ENCODE results near the gene PLXNA4. TPM values are rescaled to one million over a fixed set of nuclear protein-coding genes. Genes with fewer than 3 reads are reported as not detected.

The PLXNA4 gene
- total and polyA plus RNA-seq, 2 experiments from 2014 or later: 7.3 to 33.3 TPM

DNA sequence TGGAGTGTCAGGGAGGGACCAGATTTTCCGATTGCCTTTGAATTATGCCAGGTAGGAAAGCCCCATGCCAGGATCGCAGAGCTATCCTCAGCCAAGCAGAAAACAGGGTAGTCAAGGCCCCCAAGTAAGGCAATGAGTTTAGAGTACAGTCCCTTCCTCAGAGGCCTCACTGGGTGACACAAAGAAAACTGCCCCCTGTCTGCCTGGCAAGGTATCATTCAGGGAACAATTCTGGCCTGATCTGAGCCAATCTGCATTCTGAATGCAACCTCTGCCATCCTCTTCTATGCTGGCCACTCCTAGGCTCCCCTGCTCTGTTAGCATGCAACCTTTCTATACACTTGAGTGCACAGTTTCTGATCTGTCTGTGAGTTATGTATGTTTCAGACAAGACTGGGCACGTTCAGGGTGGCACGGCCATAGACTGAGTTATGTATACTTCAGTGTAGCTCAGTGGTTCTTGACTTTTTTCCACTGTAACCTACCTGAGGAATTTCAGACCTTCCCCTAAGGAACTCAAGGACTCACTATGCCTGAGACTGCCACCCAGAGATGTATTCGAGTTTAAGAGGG lies 336.8 kb downstream of the PLXNA4 start:
- Histone ChIP-seq H3K27ac (no peak overlapping the region), H3K9me3 (ENCODE audit: low read depth) (no peaks in the 10 kb centered on the region), H3K27me3 (no peaks in the 10 kb centered on the region), H3K4me3 (no peak overlapping the region), H3K36me3 (no peaks in the 10 kb centered on the region), H3K4me1 (ENCODE audit: low read depth) (peaks cover 20% of the 10 kb centered on the region)
- TF ChIP-seq, protein P1, sequence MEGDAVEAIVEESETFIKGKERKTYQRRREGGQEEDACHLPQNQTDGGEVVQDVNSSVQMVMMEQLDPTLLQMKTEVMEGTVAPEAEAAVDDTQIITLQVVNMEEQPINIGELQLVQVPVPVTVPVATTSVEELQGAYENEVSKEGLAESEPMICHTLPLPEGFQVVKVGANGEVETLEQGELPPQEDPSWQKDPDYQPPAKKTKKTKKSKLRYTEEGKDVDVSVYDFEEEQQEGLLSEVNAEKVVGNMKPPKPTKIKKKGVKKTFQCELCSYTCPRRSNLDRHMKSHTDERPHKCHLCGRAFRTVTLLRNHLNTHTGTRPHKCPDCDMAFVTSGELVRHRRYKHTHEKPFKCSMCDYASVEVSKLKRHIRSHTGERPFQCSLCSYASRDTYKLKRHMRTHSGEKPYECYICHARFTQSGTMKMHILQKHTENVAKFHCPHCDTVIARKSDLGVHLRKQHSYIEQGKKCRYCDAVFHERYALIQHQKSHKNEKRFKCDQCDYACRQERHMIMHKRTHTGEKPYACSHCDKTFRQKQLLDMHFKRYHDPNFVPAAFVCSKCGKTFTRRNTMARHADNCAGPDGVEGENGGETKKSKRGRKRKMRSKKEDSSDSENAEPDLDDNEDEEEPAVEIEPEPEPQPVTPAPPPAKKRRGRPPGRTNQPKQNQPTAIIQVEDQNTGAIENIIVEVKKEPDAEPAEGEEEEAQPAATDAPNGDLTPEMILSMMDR (IDR thresholded peaks at IDR 0.05; ENCODE audit: low read depth, low read length): no peak
- no peak for DNase-seq (ENCODE audit: low read depth in 1 of 2, low spot score in 1 of 2)

DNA sequence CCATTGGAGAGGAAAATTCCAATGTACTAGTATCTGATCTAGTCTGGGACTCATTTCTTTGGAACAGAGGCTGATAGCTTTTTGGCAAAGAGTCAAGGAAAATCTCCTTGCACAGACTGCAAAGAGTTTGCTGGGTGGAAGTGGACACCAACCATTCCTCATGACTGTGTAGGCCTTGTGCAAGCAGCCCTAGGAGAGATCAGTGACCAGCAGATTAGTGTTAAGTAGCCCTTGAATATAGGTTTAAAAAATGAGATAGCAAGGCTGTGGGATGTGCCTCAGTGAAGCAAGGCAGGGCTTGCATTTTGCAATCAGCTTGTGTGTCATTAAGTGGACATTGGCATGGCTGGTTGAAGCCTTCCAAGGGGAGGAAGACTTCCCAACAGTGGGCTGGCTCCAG lies 341.6 kb downstream of the PLXNA4 start:
- Histone ChIP-seq H3K27ac (no peak overlapping the region), H3K4me3 (no peak overlapping the region), H3K4me1 (ENCODE audit: low read depth) (peaks cover 22% of the 10 kb centered on the region), H3K36me3 (no peaks in the 10 kb centered on the region), H3K27me3 (no peaks in the 10 kb centered on the region), H3K9me3 (ENCODE audit: low read depth) (no peaks in the 10 kb centered on the region)
- TF ChIP-seq, protein P1 (IDR thresholded peaks at IDR 0.05; ENCODE audit: low read depth, low read length): no peak
- peak in 1 of 2 donors; percentile 82 for DNase-seq (ENCODE audit: low read depth in 1 of 2, low spot score in 1 of 2)

DNA sequence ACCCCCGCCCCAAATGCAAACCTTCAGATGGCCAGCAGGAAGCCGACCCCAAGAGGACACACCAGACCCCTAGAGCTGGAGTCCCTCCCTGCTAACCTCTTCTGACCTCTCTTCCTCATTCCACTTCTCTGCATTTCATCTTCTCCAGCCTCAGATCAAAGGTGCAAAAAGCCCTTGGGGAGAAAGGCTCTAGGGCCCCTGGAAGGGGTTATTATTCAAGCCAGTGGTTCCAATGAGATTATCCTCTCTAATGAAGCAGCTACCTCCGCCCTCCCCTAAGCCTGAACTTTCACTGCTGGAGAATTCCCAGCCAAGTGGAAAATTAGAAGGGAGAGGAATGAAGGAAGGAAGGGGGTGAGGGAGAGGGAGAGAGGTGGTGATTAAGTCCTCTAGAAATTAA lies 343.9 kb downstream of the PLXNA4 start:
- Histone ChIP-seq H3K9me3 (ENCODE audit: low read depth) (no peaks in the 10 kb centered on the region), H3K36me3 (no peaks in the 10 kb centered on the region), H3K27ac (peak overlapping the region; percentile 10), H3K4me1 (ENCODE audit: low read depth) (peaks cover 29% of the 10 kb centered on the region), H3K27me3 (no peaks in the 10 kb centered on the region), H3K4me3 (no peak overlapping the region)
- TF ChIP-seq, protein P1 (IDR thresholded peaks at IDR 0.05; ENCODE audit: low read depth, low read length): no peak
- DNase-seq (ENCODE audit: low read depth in 1 of 2, low spot score in 1 of 2): no peak

DNA sequence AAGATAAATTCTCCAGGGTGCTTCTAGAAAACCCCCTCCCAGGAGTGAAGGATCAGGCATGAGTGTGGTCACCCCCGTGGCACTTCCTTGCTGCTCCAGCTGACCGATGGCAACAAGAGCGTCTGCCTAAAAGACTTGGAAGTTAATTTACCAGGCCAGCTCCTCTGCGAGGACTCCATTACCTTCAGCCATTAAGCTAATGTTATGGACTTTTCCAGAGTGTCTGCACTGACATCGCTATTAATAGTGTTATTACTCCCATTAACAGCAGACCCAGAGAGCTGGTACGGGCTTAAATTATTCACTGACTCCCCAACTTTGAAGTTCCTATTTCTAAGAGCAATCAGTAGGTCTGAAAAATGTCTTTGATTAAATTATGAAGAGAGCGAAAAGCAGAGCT lies 345.8 kb downstream of the PLXNA4 start:
- TF ChIP-seq, protein P1 (IDR thresholded peaks at IDR 0.05; ENCODE audit: low read depth, low read length): no peak
- H3K36me3 ChIP-seq: no peaks in the 10 kb centered on the region
- H3K4me1 ChIP-seq (ENCODE audit: low read depth): peaks cover 36% of the 10 kb centered on the region
- no peak overlapping the region for H3K4me3 ChIP-seq
- H3K9me3 ChIP-seq (ENCODE audit: low read depth): no peaks in the 10 kb centered on the region
- no peak overlapping the region for H3K27ac ChIP-seq
- DNase-seq (ENCODE audit: low read depth in 1 of 2, low spot score in 1 of 2): no peak
- H3K27me3 ChIP-seq: no peaks in the 10 kb centered on the region

DNA sequence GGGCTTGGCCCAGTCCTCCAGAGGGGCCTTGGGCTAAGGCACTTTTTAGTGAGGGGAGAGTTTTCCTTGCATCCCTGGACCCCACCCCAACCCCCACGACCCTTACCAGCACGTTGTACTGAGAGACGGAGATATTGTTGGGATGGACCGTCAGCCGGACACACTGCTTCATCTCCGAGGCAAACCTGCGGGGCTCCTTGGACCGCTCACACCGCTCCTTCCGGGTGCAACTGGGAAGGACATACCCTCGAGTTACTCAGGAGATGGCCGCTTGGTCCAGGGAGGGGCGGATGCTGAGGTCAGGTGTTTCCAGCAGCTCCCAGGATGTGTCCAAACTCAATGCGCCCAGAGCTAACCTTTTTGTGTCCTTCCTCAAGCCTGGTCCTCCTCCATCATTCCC lies 348.0 kb downstream of the PLXNA4 start:
- H3K4me3 ChIP-seq: no peak overlapping the region
- DNase-seq (ENCODE audit: low read depth in 1 of 2, low spot score in 1 of 2): no peak
- no peaks in the 10 kb centered on the region for H3K36me3 ChIP-seq
- H3K27ac ChIP-seq: no peak overlapping the region
- TF ChIP-seq, protein P1 (IDR thresholded peaks at IDR 0.05; ENCODE audit: low read depth, low read length): no peak
- H3K27me3 ChIP-seq: no peaks in the 10 kb centered on the region
- H3K9me3 ChIP-seq (ENCODE audit: low read depth): no peaks in the 10 kb centered on the region
- peaks cover 41% of the 10 kb centered on the region for H3K4me1 ChIP-seq (ENCODE audit: low read depth)

DNA sequence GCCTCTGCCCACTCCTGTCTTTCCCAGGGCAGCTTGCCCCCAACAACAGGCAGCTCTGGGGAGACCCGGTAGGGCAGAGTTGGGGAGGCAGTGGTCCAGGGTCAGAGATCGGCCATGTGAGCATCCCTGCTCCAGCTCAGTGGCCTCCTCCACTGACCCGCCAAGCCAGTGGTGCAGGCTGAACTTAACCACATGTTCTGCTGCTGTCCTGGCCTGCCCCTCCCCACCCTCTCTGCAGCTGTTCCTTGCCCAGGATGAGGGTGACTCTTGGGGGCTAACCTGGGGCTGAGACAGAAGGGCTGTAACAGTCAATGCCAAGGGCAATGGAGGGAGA lies 349.3 kb downstream of the PLXNA4 start:
- Histone ChIP-seq H3K9me3 (ENCODE audit: low read depth) (no peaks in the 10 kb centered on the region), H3K27me3 (no peaks in the 10 kb centered on the region), H3K4me3 (no peak overlapping the region), H3K4me1 (ENCODE audit: low read depth) (peaks cover 30% of the 10 kb centered on the region), H3K36me3 (peaks cover 6% of the 10 kb centered on the region), H3K27ac (no peak overlapping the region)
- TF ChIP-seq, protein P1 (IDR thresholded peaks at IDR 0.05; ENCODE audit: low read depth, low read length): no peak
- no peak for DNase-seq (ENCODE audit: low read depth in 1 of 2, low spot score in 1 of 2)
